Measurements from ENCODE around the gene VAMP2. TPM values are rescaled to one million over a fixed set of nuclear protein-coding genes. Genes with fewer than 3 reads are reported as not detected.

Gene VAMP2
- total and polyA plus RNA-seq, 9 of the 15 experiments (the other 6 are each of a cell fraction or from before 2014, with no cell fraction given): 2.3 to 31.8 (median 6.0) TPM

DNA sequence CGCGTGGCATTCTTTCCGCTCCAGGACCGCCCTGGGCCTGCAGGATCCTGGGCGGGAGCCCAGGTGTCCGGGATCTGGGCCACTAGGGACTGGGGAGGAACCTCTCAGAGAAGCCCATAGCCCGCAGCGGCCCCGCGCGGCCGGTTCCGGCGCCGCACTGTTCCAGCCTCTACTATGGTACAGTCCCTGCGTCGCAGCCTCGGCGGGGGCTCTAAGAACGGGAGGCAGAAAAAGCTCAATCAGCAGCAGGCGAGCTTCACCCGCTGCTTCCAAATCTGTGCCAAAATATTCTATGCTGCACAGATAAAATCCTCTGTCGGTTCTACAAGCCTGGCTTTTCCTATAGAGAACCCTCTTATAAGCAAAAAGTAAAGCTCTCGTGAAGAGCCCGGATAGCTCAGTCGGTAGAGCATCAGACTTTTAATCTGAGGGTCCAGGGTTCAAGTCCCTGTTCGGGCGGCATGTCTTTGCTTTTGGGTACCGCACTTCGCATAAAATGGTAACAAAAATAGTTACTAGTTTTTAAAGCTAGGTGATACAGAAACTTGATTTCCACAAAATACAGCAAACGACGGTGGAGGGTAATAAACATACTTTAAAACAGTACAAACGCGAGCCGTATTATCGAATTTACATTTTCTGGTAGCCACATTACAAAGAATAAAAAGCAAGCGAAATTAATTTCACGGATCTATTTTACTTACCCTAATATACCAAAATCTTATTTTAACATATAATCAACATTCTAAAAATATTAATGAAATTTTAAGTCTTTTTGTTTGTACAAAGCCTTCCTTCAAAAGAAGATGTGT is 43.8 kb downstream of the VAMP2 start (continued):
- TF ChIP-seq ZKSCAN8 (CRISPR knock-in tag; IDR thresholded peaks at IDR 0.05) (no peak), RNF2 (IDR thresholded peaks at IDR 0.05) (peak; percentile 46; the same call in 1 of the 2 replicates), POLR3A (IDR thresholded peaks at IDR 0.05; ENCODE audit: borderline replicate concordance, extremely low read depth, insufficient read depth, insufficient read length) (peak; percentile 92), HLTF (IDR thresholded peaks at IDR 0.05) (no peak), SRF (CRISPR knock-in tag; IDR thresholded peaks at IDR 0.05) (no peak), EP300 (IDR thresholded peaks at IDR 0.05; ENCODE audit: low read length) (peak; percentile 32; the same call in 1 of the 2 replicates)
- TF ChIP-seq, protein P1, sequence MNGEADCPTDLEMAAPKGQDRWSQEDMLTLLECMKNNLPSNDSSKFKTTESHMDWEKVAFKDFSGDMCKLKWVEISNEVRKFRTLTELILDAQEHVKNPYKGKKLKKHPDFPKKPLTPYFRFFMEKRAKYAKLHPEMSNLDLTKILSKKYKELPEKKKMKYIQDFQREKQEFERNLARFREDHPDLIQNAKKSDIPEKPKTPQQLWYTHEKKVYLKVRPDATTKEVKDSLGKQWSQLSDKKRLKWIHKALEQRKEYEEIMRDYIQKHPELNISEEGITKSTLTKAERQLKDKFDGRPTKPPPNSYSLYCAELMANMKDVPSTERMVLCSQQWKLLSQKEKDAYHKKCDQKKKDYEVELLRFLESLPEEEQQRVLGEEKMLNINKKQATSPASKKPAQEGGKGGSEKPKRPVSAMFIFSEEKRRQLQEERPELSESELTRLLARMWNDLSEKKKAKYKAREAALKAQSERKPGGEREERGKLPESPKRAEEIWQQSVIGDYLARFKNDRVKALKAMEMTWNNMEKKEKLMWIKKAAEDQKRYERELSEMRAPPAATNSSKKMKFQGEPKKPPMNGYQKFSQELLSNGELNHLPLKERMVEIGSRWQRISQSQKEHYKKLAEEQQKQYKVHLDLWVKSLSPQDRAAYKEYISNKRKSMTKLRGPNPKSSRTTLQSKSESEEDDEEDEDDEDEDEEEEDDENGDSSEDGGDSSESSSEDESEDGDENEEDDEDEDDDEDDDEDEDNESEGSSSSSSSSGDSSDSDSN (IDR thresholded peaks at IDR 0.05; ENCODE audit: borderline replicate concordance in 1 of 2, low read depth in 2 of 2, low read length in 2 of 2): 0 out of 4 replicates have a peak, but pooled peaks of 1 of the 2 experiments have one; percentile 27
